ENCODE measurements around the gene MEGF11.

DNA sequence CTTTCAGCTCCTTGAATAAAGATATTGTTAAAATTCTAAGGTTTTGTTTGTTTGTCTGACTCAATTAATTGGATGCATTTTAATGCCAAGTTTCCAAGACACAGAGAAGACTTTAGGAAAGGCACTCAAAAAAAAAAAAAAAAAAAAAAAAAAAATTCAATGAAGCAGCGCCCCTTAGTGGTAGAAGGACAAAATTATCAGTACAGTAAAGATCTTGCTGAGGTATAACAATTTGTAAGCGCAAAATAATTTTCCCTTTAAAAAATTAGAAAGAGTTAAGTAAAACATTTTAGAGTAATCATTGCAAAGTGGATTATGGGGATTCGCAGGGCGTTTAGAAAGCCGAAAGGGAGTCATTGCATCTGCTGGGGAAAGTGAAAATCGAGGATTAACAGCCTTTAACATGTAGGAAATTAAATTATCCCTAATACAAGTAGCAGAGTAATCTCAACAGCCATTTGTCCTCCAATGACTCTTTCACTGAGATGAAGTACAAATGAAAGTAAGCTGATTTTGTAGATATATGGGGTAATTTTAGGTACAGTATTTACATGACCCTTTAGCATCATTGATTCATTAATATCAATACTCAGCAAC is 34.0 kb upstream of the MEGF11 start:
- TF ChIP-seq, protein P1, sequence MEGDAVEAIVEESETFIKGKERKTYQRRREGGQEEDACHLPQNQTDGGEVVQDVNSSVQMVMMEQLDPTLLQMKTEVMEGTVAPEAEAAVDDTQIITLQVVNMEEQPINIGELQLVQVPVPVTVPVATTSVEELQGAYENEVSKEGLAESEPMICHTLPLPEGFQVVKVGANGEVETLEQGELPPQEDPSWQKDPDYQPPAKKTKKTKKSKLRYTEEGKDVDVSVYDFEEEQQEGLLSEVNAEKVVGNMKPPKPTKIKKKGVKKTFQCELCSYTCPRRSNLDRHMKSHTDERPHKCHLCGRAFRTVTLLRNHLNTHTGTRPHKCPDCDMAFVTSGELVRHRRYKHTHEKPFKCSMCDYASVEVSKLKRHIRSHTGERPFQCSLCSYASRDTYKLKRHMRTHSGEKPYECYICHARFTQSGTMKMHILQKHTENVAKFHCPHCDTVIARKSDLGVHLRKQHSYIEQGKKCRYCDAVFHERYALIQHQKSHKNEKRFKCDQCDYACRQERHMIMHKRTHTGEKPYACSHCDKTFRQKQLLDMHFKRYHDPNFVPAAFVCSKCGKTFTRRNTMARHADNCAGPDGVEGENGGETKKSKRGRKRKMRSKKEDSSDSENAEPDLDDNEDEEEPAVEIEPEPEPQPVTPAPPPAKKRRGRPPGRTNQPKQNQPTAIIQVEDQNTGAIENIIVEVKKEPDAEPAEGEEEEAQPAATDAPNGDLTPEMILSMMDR (IDR thresholded peaks at IDR 0.05), result peak in 5 of 6 experiments; percentile 12 to 84 (median 56)
- no peak for TF ChIP-seq POLR2A (IDR thresholded peaks at IDR 0.05)
